K562 (cell line): ENCODE measurements around the gene DDX51.

Experiments used
- EZH2 ChIP-seq: IDR thresholded peaks from 2 replicates; pipeline ENCODE4 v1.6.1; 2012; ENCODE audit warnings: low read depth, mild to moderate bottlenecking, inconsistent platforms, low read length, borderline replicate concordance
- MAFK ChIP-seq: IDR thresholded peaks from 2 replicates; pipeline ENCODE4 v1.6.1; 2011; ENCODE audit warnings: low read length, improper control_type of control experiment
- SREBF2 ChIP-seq: sonication (generic); formaldehyde crosslinking; IDR thresholded peaks from 2 replicates; pipeline ENCODE4 v1.4.0; 2020; ENCODE audit warnings: mild to moderate bottlenecking, missing genetic modification reagents
- TRIM28 ChIP-seq: fragments of 450-650 bp; IDR thresholded peaks from 2 replicates; pipeline ENCODE4 v1.6.1; 2017
- ZNF146 ChIP-seq: IDR thresholded peaks from one replicate; pipeline ENCODE4 v1.6.1; 2018; ENCODE audit warnings: missing compliant biosample characterization; ENCODE audit not compliant: unreplicated experiment
- TF ChIP-seq, protein P1 (sequence below), 3 experiments: IDR thresholded peaks in 2 of 3; conservative IDR thresholded peaks in 1 of 3; 2 replicates each; pipeline ENCODE4 v1.5.1; 2011 to 2012; ENCODE audit warnings: low read length in 3 of 3, mild to moderate bottlenecking in 3 of 3, control low read depth in 2 of 3, improper control_type of control experiment in 1 of 3, inconsistent platforms in 1 of 3, low read depth in 1 of 3, mixed read lengths in 1 of 3, moderate library complexity in 1 of 3; ENCODE audit not compliant: insufficient read depth in 2 of 3
- TF ChIP-seq, protein P2 (sequence below): sonication (generic); formaldehyde crosslinking; IDR thresholded peaks from 2 replicates; pipeline ENCODE4 v1.4.0; 2020; ENCODE audit warnings: mild to moderate bottlenecking, missing genetic modification reagents

DNA sequence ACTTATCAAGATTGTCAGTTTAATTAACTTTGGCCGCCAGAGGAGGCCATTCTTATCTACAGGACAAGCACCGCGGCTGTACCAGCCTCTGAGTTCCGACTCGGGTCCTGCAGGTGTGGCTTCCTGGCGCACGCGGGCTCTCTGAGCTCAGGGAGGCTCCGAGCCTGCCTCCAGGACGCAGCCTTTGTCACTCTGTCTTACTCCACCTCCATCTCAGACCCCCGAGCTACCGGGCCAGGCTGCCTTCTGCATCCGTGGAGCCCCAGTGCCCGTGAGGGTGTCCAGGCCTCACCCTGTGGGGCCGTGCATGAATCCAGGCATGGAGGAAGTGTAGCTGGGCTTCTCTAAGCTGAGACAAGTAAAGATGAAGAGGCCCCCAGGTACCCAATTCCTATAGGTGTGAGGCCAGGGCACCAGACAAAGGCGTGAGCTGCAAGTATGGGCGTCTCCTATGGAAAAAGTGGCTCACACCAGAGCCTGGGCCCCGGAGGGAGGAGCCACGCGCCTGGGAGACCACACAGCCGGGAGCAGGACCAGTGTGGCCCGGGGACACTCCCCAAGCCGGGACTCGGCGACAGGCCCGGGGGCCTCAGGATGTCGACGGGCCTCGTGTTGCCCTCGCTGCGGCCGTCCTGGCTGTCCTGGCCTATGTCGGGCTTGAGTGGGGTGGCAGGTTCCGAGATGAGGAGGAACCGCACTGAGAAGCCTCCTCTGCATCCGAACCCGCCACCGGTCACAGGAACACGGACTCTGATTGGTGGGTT lies 42.9 kb upstream of the DDX51 start:
- TF ChIP-seq EZH2 (no peak), MAFK (no peak), SREBF2 (no peak), TRIM28 (no peak), ZNF146 (CRISPR knock-in tag) (no peak)
- TF ChIP-seq, protein P1, sequence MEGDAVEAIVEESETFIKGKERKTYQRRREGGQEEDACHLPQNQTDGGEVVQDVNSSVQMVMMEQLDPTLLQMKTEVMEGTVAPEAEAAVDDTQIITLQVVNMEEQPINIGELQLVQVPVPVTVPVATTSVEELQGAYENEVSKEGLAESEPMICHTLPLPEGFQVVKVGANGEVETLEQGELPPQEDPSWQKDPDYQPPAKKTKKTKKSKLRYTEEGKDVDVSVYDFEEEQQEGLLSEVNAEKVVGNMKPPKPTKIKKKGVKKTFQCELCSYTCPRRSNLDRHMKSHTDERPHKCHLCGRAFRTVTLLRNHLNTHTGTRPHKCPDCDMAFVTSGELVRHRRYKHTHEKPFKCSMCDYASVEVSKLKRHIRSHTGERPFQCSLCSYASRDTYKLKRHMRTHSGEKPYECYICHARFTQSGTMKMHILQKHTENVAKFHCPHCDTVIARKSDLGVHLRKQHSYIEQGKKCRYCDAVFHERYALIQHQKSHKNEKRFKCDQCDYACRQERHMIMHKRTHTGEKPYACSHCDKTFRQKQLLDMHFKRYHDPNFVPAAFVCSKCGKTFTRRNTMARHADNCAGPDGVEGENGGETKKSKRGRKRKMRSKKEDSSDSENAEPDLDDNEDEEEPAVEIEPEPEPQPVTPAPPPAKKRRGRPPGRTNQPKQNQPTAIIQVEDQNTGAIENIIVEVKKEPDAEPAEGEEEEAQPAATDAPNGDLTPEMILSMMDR (IDR thresholded peaks at IDR 0.05 in 2 of 3, conservative IDR thresholded peaks at IDR 0.05 in 1 of 3; ENCODE audit: insufficient read depth in 2 of 3, low read depth in 1 of 3, low read length in 3 of 3), result no peak
- TF ChIP-seq, protein P2, sequence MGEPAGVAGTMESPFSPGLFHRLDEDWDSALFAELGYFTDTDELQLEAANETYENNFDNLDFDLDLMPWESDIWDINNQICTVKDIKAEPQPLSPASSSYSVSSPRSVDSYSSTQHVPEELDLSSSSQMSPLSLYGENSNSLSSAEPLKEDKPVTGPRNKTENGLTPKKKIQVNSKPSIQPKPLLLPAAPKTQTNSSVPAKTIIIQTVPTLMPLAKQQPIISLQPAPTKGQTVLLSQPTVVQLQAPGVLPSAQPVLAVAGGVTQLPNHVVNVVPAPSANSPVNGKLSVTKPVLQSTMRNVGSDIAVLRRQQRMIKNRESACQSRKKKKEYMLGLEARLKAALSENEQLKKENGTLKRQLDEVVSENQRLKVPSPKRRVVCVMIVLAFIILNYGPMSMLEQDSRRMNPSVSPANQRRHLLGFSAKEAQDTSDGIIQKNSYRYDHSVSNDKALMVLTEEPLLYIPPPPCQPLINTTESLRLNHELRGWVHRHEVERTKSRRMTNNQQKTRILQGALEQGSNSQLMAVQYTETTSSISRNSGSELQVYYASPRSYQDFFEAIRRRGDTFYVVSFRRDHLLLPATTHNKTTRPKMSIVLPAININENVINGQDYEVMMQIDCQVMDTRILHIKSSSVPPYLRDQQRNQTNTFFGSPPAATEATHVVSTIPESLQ, result no peak
